Kidney epithelial cell (primary cell): ENCODE measurements around the gene S100PBP. TPM values are rescaled to one million over a fixed set of nuclear protein-coding genes. Genes with fewer than 3 reads are reported as not detected.

Experiments used
- DNase-seq: peaks from one replicate; pipeline ENCODE4 v3.0.0-alpha.2; 2010; ENCODE audit warnings: low read depth
- H3K27me3 ChIP-seq: 2 replicates; pipeline ENCODE4 v1.6.0; 2011; ENCODE audit warnings: low read length; ENCODE audit not compliant: control insufficient read depth, insufficient read depth
- H3K36me3 ChIP-seq: 2 replicates; pipeline ENCODE4 v1.5.1; 2011; ENCODE audit warnings: low read length; ENCODE audit not compliant: control insufficient read depth, insufficient read depth
- H3K4me3 ChIP-seq: 2 replicates; pipeline ENCODE4 v1.5.1; 2011; ENCODE audit warnings: low read depth, mild to moderate bottlenecking, control low read depth, low read length
- total RNA-seq: library from RNA; depleted of rRNA; stranded (reverse); fragments of >200 nt; gene quantifications from 2 replicates; pipeline ENCODE4 v1.2.3, GENCODE V29; 2015
- TF ChIP-seq, protein P1 (sequence below): IDR thresholded peaks from 2 replicates; pipeline ENCODE4 v1.5.1; 2011; ENCODE audit warnings: mild to moderate bottlenecking, moderate library complexity, low read length, control low read depth, inconsistent platforms; ENCODE audit not compliant: insufficient read depth, poor library complexity, severe bottlenecking

S100PBP gene
- total RNA-seq, 1 donor from 2014 or later: 11.2 TPM

DNA sequence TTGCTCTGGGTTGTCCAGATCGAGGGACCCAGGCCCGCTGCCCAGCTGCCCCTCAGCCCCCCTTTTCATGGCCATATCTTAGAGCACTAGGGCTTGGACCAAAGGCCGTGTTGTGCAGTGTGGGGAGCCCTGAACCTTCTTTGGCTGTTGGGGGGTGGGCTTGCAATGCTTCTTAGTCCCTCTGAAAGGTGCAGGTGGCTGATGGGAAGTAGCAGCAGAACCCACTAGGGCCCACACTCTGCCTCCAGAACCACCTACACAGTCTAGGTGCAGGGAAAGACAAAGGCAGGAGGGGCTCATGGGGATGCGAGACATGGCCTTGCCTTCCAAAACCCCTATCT is 66.5 kb downstream of the S100PBP start:
- TF ChIP-seq, protein P1, sequence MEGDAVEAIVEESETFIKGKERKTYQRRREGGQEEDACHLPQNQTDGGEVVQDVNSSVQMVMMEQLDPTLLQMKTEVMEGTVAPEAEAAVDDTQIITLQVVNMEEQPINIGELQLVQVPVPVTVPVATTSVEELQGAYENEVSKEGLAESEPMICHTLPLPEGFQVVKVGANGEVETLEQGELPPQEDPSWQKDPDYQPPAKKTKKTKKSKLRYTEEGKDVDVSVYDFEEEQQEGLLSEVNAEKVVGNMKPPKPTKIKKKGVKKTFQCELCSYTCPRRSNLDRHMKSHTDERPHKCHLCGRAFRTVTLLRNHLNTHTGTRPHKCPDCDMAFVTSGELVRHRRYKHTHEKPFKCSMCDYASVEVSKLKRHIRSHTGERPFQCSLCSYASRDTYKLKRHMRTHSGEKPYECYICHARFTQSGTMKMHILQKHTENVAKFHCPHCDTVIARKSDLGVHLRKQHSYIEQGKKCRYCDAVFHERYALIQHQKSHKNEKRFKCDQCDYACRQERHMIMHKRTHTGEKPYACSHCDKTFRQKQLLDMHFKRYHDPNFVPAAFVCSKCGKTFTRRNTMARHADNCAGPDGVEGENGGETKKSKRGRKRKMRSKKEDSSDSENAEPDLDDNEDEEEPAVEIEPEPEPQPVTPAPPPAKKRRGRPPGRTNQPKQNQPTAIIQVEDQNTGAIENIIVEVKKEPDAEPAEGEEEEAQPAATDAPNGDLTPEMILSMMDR: no peak
- DNase-seq: no peak
- Histone ChIP-seq H3K27me3 (peaks cover 54% of the 10 kb centered on the region), H3K36me3 (no peaks in the 10 kb centered on the region), H3K4me3 (no peak overlapping the region)

DNA sequence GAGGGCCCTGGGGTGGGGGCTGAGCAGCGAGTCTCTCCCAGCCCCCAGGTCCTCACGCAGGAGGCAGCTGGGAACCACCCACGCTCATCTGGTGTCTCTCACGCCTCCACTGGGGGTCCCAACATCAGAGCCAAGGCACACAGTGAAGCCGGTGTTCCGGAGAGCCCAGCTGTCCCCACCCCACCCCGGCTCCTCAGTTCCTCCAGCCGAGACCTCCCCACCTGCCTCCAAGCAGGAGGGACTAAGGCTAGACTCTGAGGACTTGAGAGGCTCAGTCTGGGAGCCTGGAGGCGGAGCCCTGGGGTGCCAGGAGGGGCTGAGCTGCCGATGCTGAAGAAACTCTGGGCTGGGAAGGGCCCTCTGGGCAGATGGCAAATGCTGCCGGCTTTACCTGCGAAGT is 67.3 kb downstream of the S100PBP start:
- DNase-seq: no peak
- TF ChIP-seq, protein P1: no peak
- Histone ChIP-seq H3K27me3 (peaks cover 55% of the 10 kb centered on the region), H3K36me3 (no peaks in the 10 kb centered on the region), H3K4me3 (no peak overlapping the region)

GRCh38 chr1:32885676-32886003 is 68.2 kb downstream of the S100PBP start:
- Histone ChIP-seq H3K27me3 (peaks cover 55% of the 10 kb centered on the region), H3K36me3 (no peaks in the 10 kb centered on the region), H3K4me3 (no peak overlapping the region)
- no peak for DNase-seq
- TF ChIP-seq, protein P1: no peak

DNA sequence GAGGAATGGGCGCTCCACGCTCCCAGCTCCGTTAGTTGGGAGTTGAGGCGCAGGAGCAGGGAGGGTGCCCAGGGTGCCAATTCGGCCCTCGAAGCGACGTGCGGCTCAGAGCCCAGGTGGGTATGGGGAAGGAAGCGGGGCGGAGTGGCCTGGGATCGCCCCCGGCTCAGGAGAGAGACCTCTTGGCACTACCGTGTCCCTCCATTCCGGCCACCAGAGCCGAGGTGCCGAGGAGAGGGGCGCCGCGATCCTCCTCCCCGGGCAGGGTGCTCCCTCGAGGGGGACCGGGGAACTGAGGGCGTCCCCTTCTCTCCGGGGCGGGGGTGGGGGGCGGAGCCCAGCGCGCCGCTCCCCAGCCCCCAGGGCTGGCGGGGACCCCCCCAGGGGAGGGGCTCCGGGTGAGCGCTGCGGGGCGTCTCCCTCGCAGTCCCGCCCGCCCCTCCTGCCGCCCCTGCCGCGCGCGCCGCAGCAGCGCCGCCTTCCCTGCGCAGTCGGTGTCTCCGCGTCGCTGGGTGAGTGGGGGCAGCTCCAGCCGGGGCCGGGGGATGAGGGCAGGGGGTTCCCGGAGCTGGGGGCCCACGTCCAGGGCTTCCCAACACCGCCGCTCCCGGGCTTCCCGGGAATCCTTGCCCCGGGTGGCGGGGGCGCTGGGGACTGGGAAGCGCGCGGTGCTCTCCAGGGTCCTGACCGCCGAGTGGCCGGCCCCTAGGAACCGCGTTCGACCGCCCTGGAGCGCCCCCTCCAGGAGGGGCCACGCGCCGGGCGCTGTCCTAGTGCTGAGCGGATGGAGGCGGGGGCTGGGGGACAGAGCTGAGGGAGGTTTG is 68.8 kb downstream of the S100PBP start, which contains the start of gene HPCA:
Gene HPCA, plus strand, starts transcription at position 488 of the 824 bp plus-strand sequence. CDS start 2,408 bp downstream, outside the sequence.
- DNase-seq: no peak
- Histone ChIP-seq H3K4me3 (peak within 1 kb of the TSS; percentile 10), H3K36me3 (no peaks in the 10 kb centered on the region), H3K27me3 (peaks cover 53% of the 10 kb centered on the region)
- TF ChIP-seq, protein P1: peak; percentile 95

- H3K27me3 ChIP-seq: peaks cover 52% of the 10 kb centered on the region
- H3K4me3 ChIP-seq: no peak overlapping the region
- TF ChIP-seq, protein P1: no peak
- H3K36me3 ChIP-seq: no peaks in the 10 kb centered on the region
- DNase-seq: no peak
Observed at GRCh38 chr1:32886828-32887414, 69.5 kb downstream of the S100PBP start.
